Mesenchymal stem cell (in vitro differentiated cells and primary cell): Measurements from ENCODE around the gene C21orf58.

Experiments used
- DNase-seq: peaks from one replicate; pipeline ENCODE4 v3.0.0-alpha.2; 2013
- H2AFZ ChIP-seq: one replicate; pipeline ENCODE4 v1.6.1; 2013; ENCODE audit warnings: low read depth, mild to moderate bottlenecking, control low read depth, inconsistent platforms, low read length, moderate library complexity
- H2AK5ac ChIP-seq: 2 replicates; pipeline ENCODE4 v1.6.1; 2013; ENCODE audit warnings: low read length, moderate library complexity, mild to moderate bottlenecking, inconsistent platforms; ENCODE audit not compliant: severe bottlenecking
- H2BK120ac ChIP-seq: one replicate; pipeline ENCODE4 v1.6.1; 2013; ENCODE audit warnings: low read depth, mild to moderate bottlenecking, inconsistent platforms, low read length, moderate library complexity
- H2BK12ac ChIP-seq, 2 experiments: one replicate each; pipeline ENCODE4 v1.6.1; 2013; ENCODE audit warnings: inconsistent platforms in 2 of 2, low read length in 2 of 2, mild to moderate bottlenecking in 2 of 2, moderate library complexity in 2 of 2, control low read depth in 1 of 2
- H2BK15ac ChIP-seq: one replicate; pipeline ENCODE4 v1.6.1; 2013; ENCODE audit warnings: mild to moderate bottlenecking, low read depth, inconsistent platforms; ENCODE audit not compliant: poor library complexity, severe bottlenecking
- H2BK5ac ChIP-seq: 2 replicates; pipeline ENCODE4 v1.6.1; 2013; ENCODE audit warnings: low read depth, mild to moderate bottlenecking, low read length, control low read depth, inconsistent platforms; ENCODE audit not compliant: poor library complexity, severe bottlenecking
- H3K14ac ChIP-seq, 2 experiments: one replicate each; pipeline ENCODE4 v1.6.1; 2013; ENCODE audit warnings: inconsistent platforms in 2 of 2, low read length in 2 of 2, control low read depth in 1 of 2, mild to moderate bottlenecking in 1 of 2, moderate library complexity in 1 of 2
- H3K18ac ChIP-seq, 2 experiments: one replicate each; pipeline ENCODE4 v1.6.1; 2013; ENCODE audit warnings: inconsistent platforms in 2 of 2, low read length in 2 of 2, control low read depth in 1 of 2, low read depth in 1 of 2, mild to moderate bottlenecking in 1 of 2
- H3K23ac ChIP-seq, 2 experiments: one replicate each; pipeline ENCODE4 v1.6.1; 2013; ENCODE audit warnings: inconsistent platforms in 2 of 2, low read length in 2 of 2, mild to moderate bottlenecking in 2 of 2, moderate library complexity in 2 of 2, control low read depth in 1 of 2
- H3K27ac ChIP-seq: 2 replicates; pipeline ENCODE4 v1.5.1; 2013; ENCODE audit warnings: mild to moderate bottlenecking, moderate library complexity, low read length, control low read depth, inconsistent platforms; ENCODE audit not compliant: poor library complexity, severe bottlenecking
- H3K27me3 ChIP-seq, 2 experiments: 2 replicates each; pipeline versions ENCODE4 v1.6.1 to v1.7.0; 2013; ENCODE audit warnings: low read length in 2 of 2, mild to moderate bottlenecking in 2 of 2, moderate library complexity in 2 of 2, control low read depth in 1 of 2, inconsistent platforms in 1 of 2; ENCODE audit not compliant: control insufficient read depth in 1 of 2, insufficient read depth in 1 of 2
- H3K36me3 ChIP-seq, 2 experiments: 2 replicates each; pipeline versions ENCODE4 v1.6.1 to v1.7.0; 2013; ENCODE audit warnings: low read length in 2 of 2, control low read depth in 1 of 2, inconsistent platforms in 1 of 2, low read depth in 1 of 2, mild to moderate bottlenecking in 1 of 2; ENCODE audit not compliant: insufficient read depth in 2 of 2, control insufficient read depth in 1 of 2
- H3K4ac ChIP-seq, 2 experiments: one replicate each; pipeline ENCODE4 v1.6.1; 2013; ENCODE audit warnings: inconsistent platforms in 2 of 2, low read length in 2 of 2, mild to moderate bottlenecking in 2 of 2, moderate library complexity in 2 of 2, control low read depth in 1 of 2, low read depth in 1 of 2
- H3K4me1 ChIP-seq: 2 replicates; pipeline ENCODE4 v1.6.1; 2013; ENCODE audit warnings: low read depth, low read length, control low read depth; ENCODE audit not compliant: control insufficient read depth, insufficient read depth
- H3K4me2 ChIP-seq: 2 replicates; pipeline ENCODE4 v1.6.1; 2013; ENCODE audit warnings: low read length, mild to moderate bottlenecking, inconsistent platforms; ENCODE audit not compliant: poor library complexity, severe bottlenecking
- H3K4me3 ChIP-seq, 2 experiments: 2 replicates each; pipeline versions ENCODE4 v1.5.1 to v1.7.0; 2013; ENCODE audit warnings: low read length in 2 of 2, mild to moderate bottlenecking in 2 of 2, control low read depth in 1 of 2, low read depth in 1 of 2; ENCODE audit not compliant: insufficient read depth in 1 of 2
- H3K79me1 ChIP-seq: replicated peaks from 2 replicates; pipeline ENCODE4 v1.6.1; 2013; ENCODE audit warnings: mild to moderate bottlenecking, control low read depth, low read length, inconsistent platforms; ENCODE audit not compliant: poor library complexity, severe bottlenecking
- H3K9ac ChIP-seq: 2 replicates; pipeline ENCODE4 v1.7.0; 2013; ENCODE audit warnings: mild to moderate bottlenecking, low read length, moderate library complexity
- H3K9me3 ChIP-seq: 2 replicates; pipeline ENCODE4 v1.7.0; 2013; ENCODE audit warnings: mild to moderate bottlenecking, low read length; ENCODE audit not compliant: control insufficient read depth
- H4K8ac ChIP-seq: one replicate; pipeline ENCODE4 v1.6.1; 2013; ENCODE audit warnings: inconsistent platforms, mild to moderate bottlenecking, low read length, moderate library complexity
- H4K91ac ChIP-seq: one replicate; pipeline ENCODE4 v1.6.1; 2013; ENCODE audit warnings: mild to moderate bottlenecking, low read length, inconsistent platforms
- WGBS: methylation state at CpG from one replicate; pipeline ENCODE4 v1.1.7; 2013; ENCODE audit warnings: mixed read lengths; 5-methylcytosine and 5-hydroxymethylcytosine counted together

C21orf58 gene

DNA sequence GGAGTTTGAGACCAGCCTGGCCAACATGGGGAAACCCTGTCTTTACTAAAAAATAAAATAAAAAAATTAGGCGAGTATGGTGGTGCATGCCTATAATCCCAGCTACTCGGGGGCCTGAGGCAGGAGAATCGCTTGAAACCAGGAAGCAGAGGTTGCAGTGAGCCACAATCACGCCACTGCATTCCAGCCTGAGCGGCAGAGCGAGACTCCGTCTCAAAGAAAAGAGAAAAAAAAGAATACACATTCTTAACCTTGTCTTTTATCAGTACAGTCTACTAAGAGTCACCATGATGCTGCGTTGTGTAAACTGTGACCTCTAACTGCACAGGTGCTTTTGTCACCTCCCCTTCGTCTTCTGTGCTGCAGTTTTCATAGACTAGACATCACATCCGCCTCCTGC is 37.5 kb upstream of the C21orf58 start:
- Histone ChIP-seq H3K4me1 (peaks cover 2% of the 10 kb centered on the region), H3K4me2 (no peak overlapping the region), H3K27ac (no peak overlapping the region), H3K14ac (no peak overlapping the region), H2AFZ (no peak overlapping the region), H2BK5ac (no peak overlapping the region), H3K27me3 (no peaks in the 10 kb centered on the region), H3K4me3 (no peak overlapping the region), H4K8ac (no peak overlapping the region), H3K4ac (no peak overlapping the region), H2BK12ac (no peak overlapping the region), H3K79me1 (peaks cover 26% of the 10 kb centered on the region), H3K18ac (no peak overlapping the region), H2AK5ac (no peak overlapping the region), H3K9ac (no peak overlapping the region), H3K23ac (no peak overlapping the region), H2BK120ac (no peak overlapping the region), H3K9me3 (no peaks in the 10 kb centered on the region), H4K91ac (no peak overlapping the region), H3K36me3 (peaks cover 58 to 76% of the 10 kb centered on the region in 2 experiments), H2BK15ac (no peak overlapping the region)
- WGBS: 97% methylated on average over 10 of the region's 10 CpGs
- no peak for DNase-seq

GRCh38 chr21:46357684-46358425 is 34.2 kb upstream of the C21orf58 start:
- Histone ChIP-seq H2AFZ (no peak overlapping the region), H3K18ac (no peak overlapping the region), H2BK120ac (no peak overlapping the region), H3K27me3 (no peaks in the 10 kb centered on the region), H2BK5ac (no peak overlapping the region), H3K36me3 (peaks cover 64 to 77% of the 10 kb centered on the region in 2 experiments), H3K9ac (no peak overlapping the region), H3K4me3 (no peak overlapping the region), H3K4me2 (no peak overlapping the region), H3K27ac (no peak overlapping the region), H3K23ac (no peak overlapping the region), H3K14ac (no peak overlapping the region), H3K9me3 (no peaks in the 10 kb centered on the region), H3K4me1 (no peaks in the 10 kb centered on the region), H2AK5ac (no peak overlapping the region), H2BK15ac (no peak overlapping the region), H3K4ac (no peak overlapping the region), H4K8ac (no peak overlapping the region), H3K79me1 (peaks cover 21% of the 10 kb centered on the region), H4K91ac (no peak overlapping the region), H2BK12ac (no peak overlapping the region)
- no peak for DNase-seq
- 98% methylated on average over 19 of the region's 19 CpGs for WGBS

DNA sequence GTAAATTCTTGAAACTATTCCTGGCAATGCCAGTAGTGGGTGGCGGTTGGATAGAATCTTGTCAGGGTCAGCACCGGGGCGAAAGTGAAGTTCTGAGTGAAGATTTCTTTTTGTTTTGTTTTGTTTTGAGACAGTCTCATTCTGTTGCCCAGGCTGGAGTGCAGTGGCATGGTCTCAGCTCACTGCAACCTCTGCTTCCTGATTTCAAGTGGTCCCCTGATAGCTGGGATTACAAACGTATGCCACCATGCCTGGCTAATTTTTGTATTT is 33.6 kb upstream of the C21orf58 start:
- no peak overlapping the region for H2BK15ac ChIP-seq
- no peak overlapping the region for H3K9ac ChIP-seq
- no peak overlapping the region for H2BK120ac ChIP-seq
- H3K4ac ChIP-seq: no peak overlapping the region
- no peak for DNase-seq
- no peak overlapping the region for H2AFZ ChIP-seq
- no peak overlapping the region for H2AK5ac ChIP-seq
- H2BK5ac ChIP-seq: no peak overlapping the region
- H3K4me3 ChIP-seq: no peak overlapping the region
- peaks cover 21% of the 10 kb centered on the region for H3K79me1 ChIP-seq
- H3K4me2 ChIP-seq: no peak overlapping the region
- no peak overlapping the region for H4K91ac ChIP-seq
- H2BK12ac ChIP-seq: no peak overlapping the region
- H3K4me1 ChIP-seq: no peaks in the 10 kb centered on the region
- no peak overlapping the region for H3K27ac ChIP-seq
- H4K8ac ChIP-seq: no peak overlapping the region
- H3K14ac ChIP-seq: no peak overlapping the region
- 95% methylated on average over 4 of the region's 4 CpGs for WGBS
- H3K36me3 ChIP-seq: peaks cover 67 to 80% of the 10 kb centered on the region in 2 experiments
- H3K18ac ChIP-seq: no peak overlapping the region
- H3K27me3 ChIP-seq: no peaks in the 10 kb centered on the region
- no peak overlapping the region for H3K23ac ChIP-seq
- no peaks in the 10 kb centered on the region for H3K9me3 ChIP-seq

GRCh38 chr21:46356494-46357334 is 33.0 kb upstream of the C21orf58 start:
- no peak overlapping the region for H3K9ac ChIP-seq
- WGBS: 92% methylated on average over 23 of the region's 23 CpGs
- no peak for DNase-seq
- no peak overlapping the region for H3K4me2 ChIP-seq
- H3K14ac ChIP-seq: no peak overlapping the region
- no peak overlapping the region for H2BK12ac ChIP-seq
- no peak overlapping the region for H2BK120ac ChIP-seq
- no peak overlapping the region for H3K4me3 ChIP-seq
- H3K79me1 ChIP-seq: peaks cover 20% of the 10 kb centered on the region
- no peaks in the 10 kb centered on the region for H3K9me3 ChIP-seq
- H3K4me1 ChIP-seq: no peaks in the 10 kb centered on the region
- no peak overlapping the region for H4K8ac ChIP-seq
- H3K18ac ChIP-seq: no peak overlapping the region
- H3K36me3 ChIP-seq: peaks cover 68 to 80% of the 10 kb centered on the region in 2 experiments
- H3K4ac ChIP-seq: no peak overlapping the region
- no peak overlapping the region for H3K23ac ChIP-seq
- H2BK15ac ChIP-seq: no peak overlapping the region
- H2AK5ac ChIP-seq: no peak overlapping the region
- no peak overlapping the region for H2AFZ ChIP-seq
- no peak overlapping the region for H3K27ac ChIP-seq
- H4K91ac ChIP-seq: no peak overlapping the region
- no peaks in the 10 kb centered on the region for H3K27me3 ChIP-seq
- no peak overlapping the region for H2BK5ac ChIP-seq
